Fibroblast of lung (primary cell): ENCODE data around the gene PTCH2. TPM values are rescaled to one million over a fixed set of nuclear protein-coding genes. Genes with fewer than 3 reads are reported as not detected.

Experiments used
- DNase-seq, 2 donors: peaks; one replicate each; pipeline versions ENCODE4 v3.0.0 to v3.0.0-alpha.2; 2010; ENCODE audit warnings: low read depth in 2 of 2
- H2AFZ ChIP-seq: 2 replicates; pipeline ENCODE4 v1.5.1; 2012; ENCODE audit warnings: low read length, control low read depth, inconsistent platforms
- H3K27ac ChIP-seq: 2 replicates; pipeline ENCODE4 v1.5.1; 2011; ENCODE audit warnings: low read length, control low read depth; ENCODE audit not compliant: insufficient read depth
- H3K27me3 ChIP-seq: 2 replicates; pipeline ENCODE4 v1.5.1; 2011; ENCODE audit warnings: mild to moderate bottlenecking, low read length; ENCODE audit not compliant: control insufficient read depth, insufficient read depth
- H3K36me3 ChIP-seq: 2 replicates; pipeline ENCODE4 v1.5.1; 2011; ENCODE audit warnings: low read length; ENCODE audit not compliant: control insufficient read depth, insufficient read depth
- H3K4me1 ChIP-seq: 2 replicates; pipeline ENCODE4 v1.5.1; 2011; ENCODE audit warnings: low read length; ENCODE audit not compliant: control insufficient read depth, insufficient read depth; ENCODE audit errors: extremely low read depth
- H3K4me2 ChIP-seq: 2 replicates; pipeline ENCODE4 v1.5.1; 2011; ENCODE audit warnings: low read length, control low read depth; ENCODE audit not compliant: insufficient read depth; ENCODE audit errors: extremely low read depth
- H3K4me3 ChIP-seq, 4 experiments: fragments of 200-600 bp in 1 of 4; sonication (generic) in 1 of 4; replicated peaks in 1 of 4; 2 replicates each; pipeline ENCODE4 v1.5.1; 2011 to 2016; ENCODE audit warnings: low read length in 4 of 4, low read depth in 3 of 4, mild to moderate bottlenecking in 3 of 4, control low read depth in 2 of 4, inconsistent platforms in 1 of 4, mixed read lengths in 1 of 4; ENCODE audit not compliant: insufficient read depth in 1 of 4; ENCODE audit errors: control extremely low read depth in 1 of 4
- H3K79me2 ChIP-seq: 2 replicates; pipeline ENCODE4 v1.5.1; 2012; ENCODE audit warnings: mild to moderate bottlenecking, low read length, inconsistent platforms; ENCODE audit not compliant: control insufficient read depth, insufficient read depth
- H3K9ac ChIP-seq: 2 replicates; pipeline ENCODE4 v1.5.1; 2011; ENCODE audit warnings: mild to moderate bottlenecking, low read length, control low read depth; ENCODE audit not compliant: insufficient read depth
- H3K9me3 ChIP-seq: 2 replicates; pipeline ENCODE4 v1.5.1; 2012; ENCODE audit warnings: low read depth, low read length; ENCODE audit not compliant: control insufficient read depth, insufficient read depth
- H4K20me1 ChIP-seq: 2 replicates; pipeline ENCODE4 v1.5.1; 2011; ENCODE audit warnings: low read length; ENCODE audit not compliant: control insufficient read depth, insufficient read depth; ENCODE audit errors: extremely low read depth
- CTCF ChIP-seq, 2 donors: IDR thresholded peaks in 1 of 2; conservative IDR thresholded peaks in 1 of 2; 1 replicate in 1 of 2; 2 replicates in 1 of 2; pipeline ENCODE4 v1.5.1; 2011 to 2012; ENCODE audit warnings: low read length in 2 of 2, control low read depth in 1 of 2, inconsistent platforms in 1 of 2, low read depth in 1 of 2, mild to moderate bottlenecking in 1 of 2
- EZH2 ChIP-seq: IDR thresholded peaks from 2 replicates; pipeline ENCODE4 v1.5.1; 2012; ENCODE audit warnings: low read length, control low read depth, mild to moderate bottlenecking; ENCODE audit errors: missing control alignments
- polyA plus RNA-seq, 2 donors: library from polyadenylated mRNA; depleted of rRNA in 1 of 2; stranded (reverse) in 1 of 2; unstranded in 1 of 2; fragments of >200 nt; gene quantifications; 2 replicates each; pipeline ENCODE4 v1.2.1, GENCODE V29; 2011 to 2012; ENCODE audit warnings: missing spikeins in 1 of 2
- total RNA-seq: library from RNA; depleted of rRNA; stranded (reverse); fragments of >200 nt; gene quantifications from 2 replicates; pipeline ENCODE4 v1.2.1, GENCODE V29; 2014

PTCH2 gene
- total and polyA plus RNA-seq, 2 donors (not counting 1 experiment from before 2014, with no cell fraction given): 0.15 to 0.50 TPM

- H3K27ac ChIP-seq: no peak overlapping the region
- no peaks in the 10 kb centered on the region for H3K9me3 ChIP-seq
- TF ChIP-seq CTCF (conservative IDR thresholded peaks at IDR 0.05 in 1 of 2, IDR thresholded peaks at IDR 0.05 in 1 of 2; ENCODE audit: low read depth in 1 of 2, low read length in 2 of 2) (no peak), EZH2 (no peak)
- H3K4me3 ChIP-seq: peak overlapping the region in 2 of 4 experiments; percentile 79 to 95
- peaks cover 2% of the 10 kb centered on the region for H3K4me1 ChIP-seq
- no peak for DNase-seq
- no peaks in the 10 kb centered on the region for H4K20me1 ChIP-seq
- peaks cover 22% of the 10 kb centered on the region for H3K36me3 ChIP-seq
- no peak overlapping the region for H3K9ac ChIP-seq
- H3K27me3 ChIP-seq: no peaks in the 10 kb centered on the region
- H2AFZ ChIP-seq: no peak overlapping the region
- H3K79me2 ChIP-seq: peaks cover 34% of the 10 kb centered on the region
- peak overlapping the region; percentile 80 for H3K4me2 ChIP-seq
Observed at GRCh38 chr1:44777969-44778635, 65.0 kb downstream of the PTCH2 start.

GRCh38 chr1:44777547-44777946 is 65.5 kb downstream of the PTCH2 start:
- TF ChIP-seq EZH2: no peak
- TF ChIP-seq CTCF (conservative IDR thresholded peaks at IDR 0.05 in 1 of 2, IDR thresholded peaks at IDR 0.05 in 1 of 2; ENCODE audit: low read depth in 1 of 2, low read length in 2 of 2): no peak
- H3K4me3 ChIP-seq: peak overlapping the region in 3 of 4 experiments; percentile 74 to 95 (median 79)
- H3K9ac ChIP-seq: no peak overlapping the region
- no peak overlapping the region for H3K27ac ChIP-seq
- H3K4me1 ChIP-seq: peaks cover 2% of the 10 kb centered on the region
- no peak for DNase-seq
- no peaks in the 10 kb centered on the region for H3K27me3 ChIP-seq
- peaks cover 34% of the 10 kb centered on the region for H3K79me2 ChIP-seq
- H2AFZ ChIP-seq: no peak overlapping the region
- peak overlapping the region; percentile 80 for H3K4me2 ChIP-seq
- no peaks in the 10 kb centered on the region for H4K20me1 ChIP-seq
- H3K9me3 ChIP-seq: no peaks in the 10 kb centered on the region
- peaks cover 22% of the 10 kb centered on the region for H3K36me3 ChIP-seq

GRCh38 chr1:44776730-44777068 is 66.4 kb downstream of the PTCH2 start:
- TF ChIP-seq EZH2 (no peak), CTCF (conservative IDR thresholded peaks at IDR 0.05 in 1 of 2, IDR thresholded peaks at IDR 0.05 in 1 of 2; ENCODE audit: low read depth in 1 of 2, low read length in 2 of 2) (no peak)
- peaks cover 2% of the 10 kb centered on the region for H3K4me1 ChIP-seq
- H3K79me2 ChIP-seq: peaks cover 34% of the 10 kb centered on the region
- H3K27ac ChIP-seq: peak overlapping the region; percentile 98
- peak overlapping the region; percentile 80 for H3K4me2 ChIP-seq
- no peak for DNase-seq
- peak overlapping the region; percentile 61 to 95 (median 76) for H3K4me3 ChIP-seq
- H3K27me3 ChIP-seq: no peaks in the 10 kb centered on the region
- H2AFZ ChIP-seq: no peak overlapping the region
- no peaks in the 10 kb centered on the region for H3K9me3 ChIP-seq
- H3K36me3 ChIP-seq: peaks cover 22% of the 10 kb centered on the region
- no peaks in the 10 kb centered on the region for H4K20me1 ChIP-seq
- peak overlapping the region; percentile 97 for H3K9ac ChIP-seq
